DMS53 (cell line): ENCODE measurements around the gene IL7R.

Experiments
- DNase-seq: peaks from one replicate; lab custom pipeline; 2025; lab: John Stamatoyannopoulos, UW

IL7R gene

DNA sequence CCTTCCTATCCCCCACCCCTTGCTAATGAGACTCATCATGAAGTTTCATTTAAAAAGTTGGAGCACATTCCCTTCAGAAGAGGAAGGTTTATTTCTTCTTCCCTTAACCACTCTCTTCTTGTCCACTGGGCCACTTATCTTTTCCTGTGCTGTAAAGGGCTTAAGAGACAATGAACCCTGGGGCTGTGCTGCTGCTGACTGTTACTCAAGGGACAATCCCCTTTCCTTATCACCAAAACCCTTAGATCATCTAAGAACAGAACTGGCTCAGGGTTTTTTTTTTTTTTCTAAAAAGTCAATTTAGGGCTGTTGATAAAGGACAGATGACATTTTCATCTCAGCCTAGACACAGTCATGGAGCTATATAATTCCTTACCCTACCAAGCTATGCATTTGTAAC is 52.1 kb downstream of the IL7R start:
- DNase-seq: no peak

DNA sequence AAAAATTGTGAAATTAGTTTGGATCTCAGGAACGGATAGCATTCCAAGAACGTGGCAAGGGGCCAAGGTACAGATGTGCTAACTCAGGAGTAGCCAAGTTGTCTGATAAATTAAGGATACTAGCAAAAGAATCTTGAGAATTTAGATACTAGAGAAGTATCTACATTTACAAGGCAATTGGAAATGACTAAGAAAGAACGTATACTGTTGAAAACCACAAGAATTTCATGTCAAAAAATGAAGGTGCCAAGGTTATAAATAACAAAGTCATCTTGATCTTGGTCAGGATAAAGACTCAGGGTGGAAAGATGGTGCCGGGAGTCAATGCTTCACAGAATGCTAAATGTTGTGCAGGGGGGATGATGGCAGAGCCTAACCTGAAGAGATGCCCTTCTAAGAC is 62.5 kb downstream of the IL7R start:
- no peak for DNase-seq

DNA sequence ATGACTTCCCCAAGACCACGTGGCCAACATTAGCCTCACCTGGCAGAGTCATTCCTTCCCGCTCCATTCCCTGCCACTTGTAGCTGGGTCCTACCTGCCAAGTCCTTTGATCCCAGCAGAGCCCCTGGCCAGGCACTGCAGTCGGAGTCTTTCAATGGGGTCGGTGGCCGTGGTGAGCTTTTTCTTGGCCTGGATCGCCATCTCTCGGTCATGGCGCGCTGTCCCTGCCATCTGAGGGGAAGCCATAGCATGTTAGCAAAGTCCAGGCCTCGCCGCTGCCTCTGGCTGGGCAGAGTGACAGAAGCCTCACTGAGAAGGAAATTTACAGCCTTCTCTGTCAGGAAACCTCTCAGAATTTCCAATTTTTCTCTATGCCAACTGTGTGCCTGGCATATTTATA is 64.2 kb downstream of the IL7R start:
- peak; percentile 19 for DNase-seq

DNA sequence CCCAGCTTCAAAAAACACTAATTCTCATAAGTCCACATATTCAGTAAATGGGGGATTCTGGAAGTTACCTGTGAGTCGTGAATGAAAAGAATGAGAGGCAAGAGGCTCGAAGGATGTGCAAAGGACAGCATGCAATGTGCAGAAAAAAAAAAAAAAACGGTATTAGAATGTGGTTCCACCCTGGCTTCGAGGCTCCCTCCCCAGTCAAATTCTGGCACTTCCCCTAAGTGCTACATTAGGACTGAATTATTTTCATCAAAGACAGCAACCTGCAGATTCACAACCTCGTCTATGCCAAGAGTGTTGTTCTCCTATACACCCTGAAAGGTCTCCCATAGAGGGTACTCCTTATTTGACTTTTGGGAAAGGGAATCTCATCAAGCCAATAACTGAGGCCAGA is 65.2 kb downstream of the IL7R start:
- no peak for DNase-seq

DNA sequence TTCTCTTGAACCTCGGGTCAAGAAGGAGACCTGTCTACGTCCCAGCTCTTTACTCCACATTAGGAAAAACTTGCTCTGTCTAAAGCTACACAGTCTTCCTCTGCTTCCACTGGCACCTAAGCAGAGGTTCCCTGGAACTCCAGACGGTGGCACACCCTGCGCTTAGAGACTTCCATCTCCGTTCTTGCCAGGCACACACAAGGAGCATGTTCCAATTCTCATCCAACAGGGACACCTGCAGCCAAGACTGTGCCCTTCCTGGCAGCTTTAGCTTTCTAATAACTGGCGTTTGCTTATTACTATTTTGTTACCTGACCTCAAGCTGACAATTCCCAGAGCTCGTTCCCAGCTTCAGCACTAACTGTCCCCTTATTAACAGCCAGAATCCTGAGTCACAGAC is 65.8 kb downstream of the IL7R start:
- no peak for DNase-seq

DNA sequence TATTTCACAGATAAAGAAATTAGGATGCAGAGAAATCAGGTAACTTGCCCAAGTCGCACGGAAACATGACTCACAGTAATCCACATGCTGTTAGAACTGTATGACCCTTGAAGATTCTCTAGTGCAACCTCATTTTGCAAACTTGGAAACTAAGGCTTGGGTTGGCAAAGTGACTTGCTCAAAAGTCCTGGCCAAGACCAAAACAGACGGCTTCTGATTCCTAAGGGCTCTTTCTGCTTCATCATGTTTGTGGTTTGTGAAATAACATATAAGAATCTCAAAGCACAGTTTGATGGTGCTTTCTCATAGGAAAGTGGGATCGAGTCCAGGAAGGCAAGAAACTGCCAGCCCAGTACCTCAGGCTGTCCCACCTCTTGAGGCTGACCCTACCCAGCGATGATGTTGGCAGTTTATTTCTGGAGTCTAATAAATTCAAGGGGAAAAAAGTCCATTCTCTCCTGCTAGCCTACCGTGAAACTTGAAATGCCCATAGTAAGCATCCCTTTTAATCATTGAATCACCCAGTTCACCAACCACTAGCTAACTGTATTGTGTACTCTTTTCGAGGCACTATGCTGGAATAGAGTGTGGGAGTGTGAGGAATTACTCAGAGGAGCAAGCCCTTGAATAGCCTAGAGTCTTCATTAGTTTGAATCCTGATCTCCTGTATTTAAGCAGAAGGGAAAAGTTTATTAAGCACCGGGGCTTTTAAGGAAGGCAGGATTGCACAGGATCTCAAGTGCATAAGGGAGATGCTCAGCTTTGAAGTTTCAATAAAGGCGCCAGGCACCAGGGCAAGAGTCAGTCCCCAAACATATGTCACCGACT is 67.6 kb downstream of the IL7R start:
- DNase-seq: peak; percentile 45

DNA sequence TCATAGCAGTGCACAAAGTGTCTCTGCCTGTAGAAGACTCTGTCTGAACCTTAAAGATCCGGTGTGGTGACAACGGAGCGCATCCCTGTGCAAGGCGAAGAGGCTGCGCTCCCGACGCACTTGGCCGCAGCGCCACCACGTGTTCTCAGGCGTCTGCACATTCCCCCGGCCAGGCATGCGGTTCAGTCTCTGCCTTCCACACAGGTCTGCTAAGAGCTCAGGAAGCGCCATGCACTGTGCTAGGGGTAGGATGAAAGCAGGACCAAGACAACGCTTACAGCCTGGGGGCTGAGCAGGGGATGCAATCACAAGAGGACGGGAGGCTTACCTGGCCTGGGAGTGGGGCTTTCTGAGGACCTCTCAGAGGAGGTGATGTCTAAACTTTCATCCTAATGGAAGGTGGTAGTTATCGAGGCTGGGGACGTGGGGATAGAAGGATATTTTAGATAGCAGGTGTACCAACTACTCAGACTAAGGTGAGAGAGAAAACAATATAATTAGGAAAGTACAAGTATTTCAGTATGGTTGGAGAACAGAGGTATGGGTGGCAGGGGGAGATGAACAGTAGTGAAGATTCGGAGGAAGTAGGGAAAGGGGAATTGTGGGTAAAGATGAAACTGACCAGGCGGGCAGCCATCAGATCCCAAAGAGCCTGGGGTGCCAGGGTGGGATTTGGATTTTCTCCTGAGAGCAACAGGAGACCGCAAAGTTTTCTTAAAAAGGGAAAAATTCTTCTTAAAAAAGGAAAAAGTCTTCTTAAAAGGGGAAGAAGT is 68.4 kb downstream of the IL7R start:
- peak; percentile 89 for DNase-seq

DNA sequence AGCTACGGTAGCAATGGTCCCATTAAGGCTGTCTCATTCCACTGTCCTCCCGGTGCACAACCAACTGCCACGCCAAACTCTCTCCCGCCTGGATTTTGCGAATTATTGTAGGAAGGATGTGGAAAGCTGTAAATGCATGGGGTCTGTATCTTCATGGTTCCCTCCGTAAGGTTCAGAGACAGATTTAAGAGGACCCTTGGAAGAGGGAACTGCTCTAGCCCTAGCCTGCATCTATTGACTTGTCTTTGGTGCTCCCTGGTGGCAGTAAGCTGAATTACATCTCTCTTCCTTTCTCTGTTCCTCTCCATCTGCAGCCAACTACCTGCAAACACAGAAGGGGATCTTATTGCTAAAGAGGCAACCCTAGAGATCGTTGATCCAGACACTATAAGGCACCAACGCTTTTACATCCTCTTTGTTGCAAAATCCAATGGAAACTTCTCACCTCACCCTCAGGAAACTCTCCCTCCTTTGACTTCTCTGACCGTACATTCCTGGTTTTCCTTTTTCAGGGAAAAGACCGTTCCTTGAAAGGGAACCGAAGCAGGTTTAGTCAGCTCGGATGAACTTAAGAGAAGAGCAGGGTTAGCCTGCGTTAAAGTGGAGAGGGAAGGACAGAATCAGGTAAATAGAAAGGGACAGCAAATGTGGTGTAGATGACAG is 69.8 kb downstream of the IL7R start:
- DNase-seq: peak; percentile 78
